CD4-positive, alpha-beta T cell treated with Interferon gamma for 1 hour (primary cell): ENCODE data around the gene PCDHB12.
"Not testable (repeated sequence)": the region's sequence is repeated elsewhere in the genome, so short reads cannot be mapped to it uniquely, and the experiment has no call there.

Experiments
- DNase-seq: peaks from one replicate; pipeline ENCODE4 v3.0.0-alpha.2; 2020

The PCDHB12 gene

DNA sequence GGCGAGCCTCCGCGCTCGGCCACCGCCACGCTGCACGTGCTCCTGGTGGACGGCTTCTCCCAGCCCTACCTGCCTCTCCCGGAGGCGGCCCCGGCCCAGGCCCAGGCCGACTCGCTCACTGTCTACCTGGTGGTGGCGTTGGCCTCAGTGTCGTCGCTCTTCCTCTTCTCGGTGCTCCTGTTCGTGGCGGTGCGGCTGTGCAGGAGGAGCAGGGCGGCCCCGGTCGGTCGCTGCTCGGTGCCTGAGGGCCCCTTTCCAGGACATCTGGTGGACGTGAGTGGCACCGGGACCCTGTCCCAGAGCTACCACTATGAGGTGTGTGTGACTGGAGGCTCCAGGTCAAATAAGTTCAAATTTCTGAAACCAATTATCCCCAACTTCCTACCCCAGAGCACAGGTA, 2.3 kb downstream of the PCDHB12 start:
- not testable (repeated sequence) for DNase-seq

DNA sequence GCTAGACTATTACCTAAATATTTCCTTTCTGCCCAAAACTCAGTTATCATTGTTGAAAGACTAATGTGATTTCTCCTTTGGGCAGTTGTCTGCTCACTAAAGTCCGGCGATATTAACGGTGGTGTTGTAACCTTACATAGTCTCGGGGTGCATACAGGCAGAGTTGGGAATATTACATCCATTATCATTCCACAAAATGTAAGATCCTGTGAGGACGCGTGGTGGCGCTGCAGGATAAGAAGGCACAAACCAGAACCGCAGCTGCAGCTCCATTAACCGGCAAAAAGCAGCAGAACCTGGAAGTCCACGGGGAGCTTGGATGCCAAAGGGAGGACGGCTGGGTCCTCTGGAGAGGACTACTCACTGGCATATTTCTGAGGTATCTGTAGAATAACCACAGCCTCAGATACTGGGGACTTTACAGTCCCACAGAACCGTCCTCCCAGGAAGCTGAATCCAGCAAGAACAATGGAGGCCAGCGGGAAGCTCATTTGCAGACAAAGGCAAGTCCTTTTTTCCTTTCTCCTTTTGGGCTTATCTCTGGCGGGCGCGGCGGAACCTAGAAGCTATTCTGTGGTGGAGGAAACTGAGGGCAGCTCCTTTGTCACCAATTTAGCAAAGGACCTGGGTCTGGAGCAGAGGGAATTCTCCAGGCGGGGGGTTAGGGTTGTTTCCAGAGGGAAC, 5.3 kb downstream of the PCDHB12 start, which contains the start of gene PCDHB13:
PCDHB13 (plus strand) TSS at position 264 of the 684 bp plus-strand sequence; CDS start at position 469, 205 bp downstream.
- DNase-seq: not testable (repeated sequence)

DNA sequence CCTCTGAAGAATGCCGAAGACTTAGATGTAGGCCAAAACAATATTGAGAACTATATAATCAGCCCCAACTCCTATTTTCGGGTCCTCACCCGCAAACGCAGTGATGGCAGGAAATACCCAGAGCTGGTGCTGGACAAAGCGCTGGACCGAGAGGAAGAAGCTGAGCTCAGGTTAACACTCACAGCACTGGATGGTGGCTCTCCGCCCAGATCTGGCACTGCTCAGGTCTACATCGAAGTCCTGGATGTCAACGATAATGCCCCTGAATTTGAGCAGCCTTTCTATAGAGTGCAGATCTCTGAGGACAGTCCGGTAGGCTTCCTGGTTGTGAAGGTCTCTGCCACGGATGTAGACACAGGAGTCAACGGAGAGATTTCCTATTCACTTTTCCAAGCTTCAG, 6.1 kb downstream of the PCDHB12 start:
- not testable (repeated sequence) for DNase-seq

GRCh38 chr5:141215504-141215903, 7.0 kb downstream of the PCDHB12 start:
- not testable (repeated sequence) for DNase-seq

GRCh38 chr5:141216035-141216434, 7.5 kb downstream of the PCDHB12 start:
- DNase-seq: not testable (repeated sequence)

- DNase-seq: no peak
Measured at GRCh38 chr5:141223112-141223783, 14.7 kb downstream of the PCDHB12 start, which contains the start of gene PCDHB14. Gene PCDHB14, plus strand, starts transcription at chr5:141223343. Its CDS starts 163 bp downstream, at chr5:141223506.

DNA sequence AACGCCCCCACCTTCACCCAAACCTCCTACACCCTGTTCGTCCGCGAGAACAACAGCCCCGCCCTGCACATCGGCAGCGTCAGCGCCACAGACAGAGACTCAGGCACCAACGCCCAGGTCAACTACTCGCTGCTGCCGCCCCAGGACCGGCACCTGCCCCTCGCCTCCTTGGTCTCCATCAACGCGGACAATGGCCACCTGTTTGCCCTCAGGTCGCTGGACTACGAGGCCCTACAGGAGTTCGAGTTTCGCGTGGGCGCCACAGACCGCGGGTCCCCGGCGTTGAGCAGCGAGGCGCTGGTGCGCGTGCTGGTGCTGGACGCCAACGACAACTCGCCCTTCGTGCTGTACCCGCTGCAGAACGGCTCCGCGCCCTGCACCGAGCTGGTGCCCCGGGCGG, 16.3 kb downstream of the PCDHB12 start:
- DNase-seq: not testable (repeated sequence)

DNA sequence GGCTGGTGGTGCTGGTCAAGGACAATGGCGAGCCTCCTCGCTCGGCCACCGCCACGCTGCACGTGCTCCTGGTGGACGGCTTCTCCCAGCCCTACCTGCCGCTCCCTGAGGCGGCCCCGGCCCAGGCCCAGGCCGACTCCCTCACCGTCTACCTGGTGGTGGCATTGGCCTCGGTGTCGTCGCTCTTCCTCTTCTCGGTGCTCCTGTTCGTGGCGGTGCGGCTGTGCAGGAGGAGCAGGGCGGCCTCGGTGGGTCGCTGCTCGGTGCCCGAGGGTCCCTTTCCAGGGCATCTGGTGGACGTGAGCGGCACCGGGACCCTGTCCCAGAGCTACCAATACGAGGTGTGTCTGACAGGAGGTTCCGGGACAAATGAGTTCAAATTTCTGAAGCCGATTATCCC, 16.9 kb downstream of the PCDHB12 start:
- not testable (repeated sequence) for DNase-seq

DNA sequence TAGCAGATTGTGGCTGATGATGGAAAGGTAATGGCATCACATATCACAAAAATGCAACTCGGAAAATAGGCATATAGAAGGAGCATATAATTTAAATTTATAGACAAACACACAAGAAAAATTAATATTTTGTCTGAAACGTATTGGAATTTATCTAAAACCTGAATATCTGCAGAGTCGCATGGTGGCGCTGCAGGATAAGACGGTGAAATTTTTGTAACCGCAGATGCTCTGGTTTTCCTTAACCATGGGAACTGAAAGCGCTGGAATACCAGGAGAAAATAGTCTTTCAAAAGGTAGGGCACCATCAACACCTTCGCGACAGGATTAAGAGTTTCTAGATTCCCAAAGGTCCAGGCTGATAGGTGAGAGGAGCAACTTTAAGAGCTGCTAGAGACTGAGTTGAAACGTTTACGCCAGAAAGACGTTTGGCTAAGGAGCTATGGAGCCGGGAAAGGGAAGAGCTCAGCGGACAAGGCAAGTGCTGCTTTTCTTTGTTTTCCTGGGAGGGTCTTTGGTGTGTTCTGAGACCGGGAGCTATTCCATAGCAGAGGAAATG, 25.7 kb downstream of the PCDHB12 start:
- DNase-seq: no peak

DNA sequence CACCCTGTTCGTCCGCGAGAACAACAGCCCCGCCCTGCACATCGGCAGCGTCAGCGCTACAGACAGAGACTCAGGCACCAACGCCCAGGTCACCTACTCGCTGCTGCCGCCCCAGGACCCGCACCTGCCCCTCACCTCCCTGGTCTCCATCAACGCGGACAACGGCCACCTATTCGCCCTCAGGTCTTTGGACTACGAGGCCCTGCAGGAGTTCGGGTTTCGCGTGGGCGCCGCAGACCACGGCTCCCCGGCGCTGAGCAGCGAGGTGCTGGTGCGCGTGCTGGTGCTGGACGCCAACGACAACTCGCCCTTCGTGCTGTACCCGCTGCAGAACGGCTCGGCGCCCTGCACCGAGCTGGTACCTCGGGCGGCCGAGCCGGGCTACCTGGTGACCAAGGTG, 27.4 kb downstream of the PCDHB12 start:
- not testable (repeated sequence) for DNase-seq

GRCh38 chr5:141236516-141237313, 28.2 kb downstream of the PCDHB12 start:
- no peak for DNase-seq

GRCh38 chr5:141241496-141241895, 33.0 kb downstream of the PCDHB12 start:
- DNase-seq: no peak

GRCh38 chr5:141245250-141245717, 36.8 kb downstream of the PCDHB12 start, which contains the start of gene PCDHB15:
Gene PCDHB15, plus strand, starts transcription at chr5:141245395. Its CDS starts 184 bp downstream, at chr5:141245579.
- DNase-seq: no peak

DNA sequence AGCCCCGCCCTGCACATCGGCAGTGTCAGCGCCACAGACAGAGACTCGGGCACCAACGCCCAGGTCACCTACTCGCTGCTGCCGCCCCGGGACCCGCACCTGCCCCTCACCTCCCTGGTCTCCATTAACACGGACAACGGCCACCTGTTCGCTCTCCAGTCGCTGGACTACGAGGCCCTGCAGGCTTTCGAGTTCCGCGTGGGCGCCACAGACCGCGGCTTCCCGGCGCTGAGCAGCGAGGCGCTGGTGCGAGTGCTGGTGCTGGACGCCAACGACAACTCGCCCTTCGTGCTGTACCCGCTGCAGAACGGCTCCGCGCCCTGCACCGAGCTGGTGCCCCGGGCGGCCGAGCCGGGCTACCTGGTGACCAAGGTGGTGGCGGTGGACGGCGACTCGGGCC, 38.5 kb downstream of the PCDHB12 start:
- not testable (repeated sequence) for DNase-seq

DNA sequence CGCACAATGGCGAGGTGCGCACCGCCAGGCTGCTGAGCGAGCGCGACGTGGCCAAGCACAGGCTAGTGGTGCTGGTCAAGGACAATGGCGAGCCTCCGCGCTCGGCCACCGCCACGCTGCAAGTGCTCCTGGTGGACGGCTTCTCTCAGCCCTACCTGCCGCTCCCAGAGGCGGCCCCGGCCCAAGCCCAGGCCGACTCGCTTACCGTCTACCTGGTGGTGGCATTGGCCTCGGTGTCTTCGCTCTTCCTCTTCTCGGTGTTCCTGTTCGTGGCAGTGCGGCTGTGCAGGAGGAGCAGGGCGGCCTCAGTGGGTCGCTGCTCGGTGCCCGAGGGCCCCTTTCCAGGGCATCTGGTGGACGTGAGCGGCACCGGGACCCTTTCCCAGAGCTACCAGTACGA, 38.9 kb downstream of the PCDHB12 start:
- not testable (repeated sequence) for DNase-seq

GRCh38 chr5:141250576-141250975, 42.1 kb downstream of the PCDHB12 start:
- DNase-seq: no peak

DNA sequence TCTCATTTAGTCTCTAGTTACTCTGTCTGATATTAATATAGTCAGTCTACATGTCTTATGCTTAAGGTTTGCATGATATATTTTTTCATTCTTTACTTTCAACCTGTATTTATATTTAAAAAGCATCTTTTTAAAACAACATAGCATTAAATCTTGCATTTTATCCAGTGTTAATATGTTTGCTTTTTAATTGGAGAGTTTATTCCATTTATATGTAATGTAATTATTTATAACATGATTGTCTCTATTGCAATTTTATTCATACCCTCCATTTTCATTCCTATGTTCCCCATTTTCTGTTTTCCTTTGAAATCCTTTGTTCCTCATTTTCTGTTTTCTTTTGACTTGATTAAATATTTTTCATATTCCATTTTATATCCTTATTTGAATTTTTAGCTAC, 49.9 kb downstream of the PCDHB12 start:
- no peak for DNase-seq

- no peak for DNase-seq
Measured at GRCh38 chr5:141258948-141259347, 50.4 kb downstream of the PCDHB12 start.

- no peak for DNase-seq
Measured at GRCh38 chr5:141260458-141261237, 52.1 kb downstream of the PCDHB12 start.

DNA sequence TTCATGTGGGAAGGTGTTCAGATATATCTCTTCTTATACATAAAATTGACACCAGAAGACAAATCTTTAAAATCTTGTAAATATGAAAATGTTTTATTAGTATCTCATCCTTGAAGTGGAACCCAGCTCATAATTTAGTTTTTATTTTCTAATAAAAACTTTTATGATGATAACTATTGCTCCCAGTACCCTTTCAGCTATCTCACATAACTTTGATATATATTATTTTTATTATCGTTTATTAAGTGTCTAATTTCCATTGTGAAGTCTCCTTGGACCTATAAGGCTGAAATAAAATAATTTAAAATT, 52.7 kb downstream of the PCDHB12 start:
- DNase-seq: no peak
